Type B pancreatic cell (in vitro differentiated cells): ENCODE data around the gene AP5M1. TPM values are rescaled to one million over a fixed set of nuclear protein-coding genes. Genes with fewer than 3 reads are reported as not detected.
"Not testable (repeated sequence)": the region's sequence is repeated elsewhere in the genome, so short reads cannot be mapped to it uniquely, and the experiment has no call there.

Experiments used
- DNase-seq: peaks from one replicate; pipeline ENCODE4 v3.0.0; 2021; ENCODE audit warnings: mixed read lengths; ENCODE audit not compliant: unreplicated experiment; ENCODE audit errors: extremely low spot score
- H3K27ac Mint-ChIP-seq: 2 replicates; pipeline ENCODE4 v1.8.0; 2021; ENCODE audit warnings: mild to moderate bottlenecking, mixed read lengths
- H3K27me3 Mint-ChIP-seq: 2 replicates; pipeline ENCODE4 v1.8.0; 2021; ENCODE audit warnings: mixed read lengths
- H3K36me3 Mint-ChIP-seq: 2 replicates; pipeline ENCODE4 v1.8.0; 2021; ENCODE audit warnings: mixed read lengths
- H3K4me1 Mint-ChIP-seq: one replicate; pipeline ENCODE4 v1.8.0; 2021; ENCODE audit warnings: mixed read lengths; ENCODE audit not compliant: unreplicated experiment
- H3K4me3 Mint-ChIP-seq: 2 replicates; pipeline ENCODE4 v1.8.0; 2021; ENCODE audit warnings: mild to moderate bottlenecking, mixed read lengths
- H3K9me3 Mint-ChIP-seq: 2 replicates; pipeline ENCODE4 v1.8.0; 2021; ENCODE audit warnings: mixed read lengths
- CTCF ChIP-seq: fragments of 200-600 bp; sonication (generic); conservative IDR thresholded peaks from 2 replicates; pipeline ENCODE4 v1.5.0; 2021; ENCODE audit warnings: antibody characterized with exemption, mild to moderate bottlenecking
- total RNA-seq: library from RNA; stranded (reverse); gene quantifications from 2 replicates; pipeline ENCODE4 v1.2.1, GENCODE V29; 2021; ENCODE audit warnings: low replicate concordance

The AP5M1 gene
- total RNA-seq, 1 donor from 2014 or later, result 40.6 TPM

DNA sequence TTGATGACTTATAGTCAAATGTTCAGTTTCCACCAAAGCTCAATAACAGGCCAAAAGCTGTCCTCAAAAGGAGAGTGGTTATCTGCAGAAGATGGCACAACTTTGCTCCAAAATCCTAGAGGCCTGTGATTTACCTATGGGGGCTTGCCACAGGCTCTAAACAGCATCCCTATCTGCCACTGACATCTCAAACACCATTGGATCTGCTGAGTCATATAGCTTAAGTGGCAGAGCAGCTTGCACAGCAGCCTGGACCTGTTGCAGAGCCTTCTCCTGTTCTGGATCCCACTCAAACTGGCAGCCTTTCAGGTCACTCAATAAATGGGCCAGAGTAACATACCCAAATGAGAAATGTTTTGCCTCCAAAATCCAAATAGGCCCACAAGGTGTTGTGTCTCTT is 61.1 kb downstream of the AP5M1 start:
- Mint-ChIP-seq H3K27me3 (no peaks in the 10 kb centered on the region), H3K27ac (no peak overlapping the region), H3K4me1 (no peaks in the 10 kb centered on the region), H3K4me3 (no peak overlapping the region), H3K9me3 (peaks cover 2% of the 10 kb centered on the region), H3K36me3 (no peaks in the 10 kb centered on the region)
- DNase-seq, result no peak
- no peak for TF ChIP-seq CTCF

- DNase-seq, H3K27ac Mint-ChIP-seq, H3K9me3 Mint-ChIP-seq, H3K27me3 Mint-ChIP-seq, H3K36me3 Mint-ChIP-seq, H3K4me3 Mint-ChIP-seq, H3K4me1 Mint-ChIP-seq: not testable (repeated sequence)
These were observed 63.7 kb downstream of the AP5M1 start for GRCh38 chr14:57332475-57332874.

GRCh38 chr14:57333726-57334125 is 65.0 kb downstream of the AP5M1 start:
- not testable (repeated sequence) for H3K27ac Mint-ChIP-seq, H3K36me3 Mint-ChIP-seq, H3K4me1 Mint-ChIP-seq, DNase-seq, H3K4me3 Mint-ChIP-seq, H3K27me3 Mint-ChIP-seq, H3K9me3 Mint-ChIP-seq

DNA sequence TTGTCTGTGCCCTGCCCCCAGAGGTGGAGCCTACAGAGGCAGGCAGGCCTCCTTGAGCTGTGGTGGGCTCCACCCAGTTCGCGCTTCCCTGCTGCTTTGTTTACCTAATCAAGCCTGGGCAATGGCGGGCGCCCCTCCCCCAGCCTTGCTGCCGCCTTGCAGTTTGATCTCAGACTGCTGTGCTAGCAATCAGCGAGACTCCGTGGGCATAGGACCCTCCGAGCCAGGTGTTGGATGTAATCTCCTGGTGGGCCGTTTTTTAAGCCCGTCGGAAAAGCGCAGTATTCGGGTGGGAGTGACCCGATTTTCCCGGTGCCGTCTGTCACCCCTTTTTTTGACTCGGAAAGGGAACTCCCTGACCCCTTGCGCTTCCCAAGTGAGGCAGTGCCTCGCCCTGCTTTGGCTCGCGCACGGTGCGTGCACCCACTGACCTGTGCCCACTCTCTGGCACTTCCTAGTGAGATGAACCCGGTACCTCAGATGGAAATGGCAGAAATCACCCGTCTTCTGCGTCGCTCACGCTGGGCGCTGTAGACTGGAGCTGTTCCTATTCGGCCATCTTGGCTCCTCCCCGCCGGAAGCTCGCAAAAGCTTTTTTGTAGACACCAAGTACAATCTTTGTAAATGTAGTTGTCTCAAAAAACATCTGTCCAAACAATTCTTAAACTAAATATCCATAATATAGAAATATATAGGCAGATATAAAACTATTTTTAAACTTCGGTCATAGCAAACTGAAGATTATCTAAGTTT is 75.0 kb downstream of the AP5M1 start:
- not testable (repeated sequence) for H3K27me3 Mint-ChIP-seq, H3K4me1 Mint-ChIP-seq, H3K36me3 Mint-ChIP-seq, DNase-seq, H3K9me3 Mint-ChIP-seq, H3K27ac Mint-ChIP-seq
- H3K4me3 Mint-ChIP-seq, result peak overlapping the region; percentile 41

- Mint-ChIP-seq H3K9me3 (no peaks in the 10 kb centered on the region), H3K4me3 (no peak overlapping the region), H3K27ac (no peak overlapping the region), H3K36me3 (no peaks in the 10 kb centered on the region), H3K4me1 (no peaks in the 10 kb centered on the region), H3K27me3 (no peaks in the 10 kb centered on the region)
- TF ChIP-seq CTCF, result no peak
- no peak for DNase-seq
These were observed 76.3 kb downstream of the AP5M1 start for GRCh38 chr14:57345106-57345505.

DNA sequence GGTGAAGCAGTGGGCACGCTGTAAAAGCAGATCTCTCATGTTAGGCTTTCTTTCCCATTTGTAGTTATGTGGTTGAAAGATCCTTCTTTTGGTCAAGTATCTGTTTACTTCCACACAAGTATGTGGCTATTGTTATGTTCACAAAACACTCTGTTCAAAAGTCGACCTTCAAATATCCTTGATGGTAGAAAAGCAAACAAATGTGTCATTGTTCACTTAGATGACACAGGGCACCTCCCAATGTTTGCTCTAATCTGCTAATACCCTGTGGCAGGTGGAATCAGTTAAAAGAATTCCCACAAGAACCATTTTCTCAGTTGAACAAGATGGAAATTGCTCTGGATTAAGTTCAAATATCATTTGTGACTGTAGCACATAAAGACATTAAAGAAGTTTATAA is 78.0 kb downstream of the AP5M1 start:
- Mint-ChIP-seq H3K27me3 (no peaks in the 10 kb centered on the region), H3K4me1 (no peaks in the 10 kb centered on the region), H3K4me3 (no peak overlapping the region), H3K9me3 (no peaks in the 10 kb centered on the region), H3K27ac (no peak overlapping the region), H3K36me3 (no peaks in the 10 kb centered on the region)
- no peak for TF ChIP-seq CTCF
- no peak for DNase-seq

Other genes starting within 250 kb of the AP5M1 start
- 59.5 and 63.6 TPM in 2 replicates for gene EXOC5, start 66 bp upstream of the AP5M1 start, total RNA-seq
- gene NAA30, start 121.6 kb downstream of the AP5M1 start, total RNA-seq, result 18.6 and 18.9 TPM in 2 replicates
- gene CCDC198, start 224.9 kb downstream of the AP5M1 start, total RNA-seq, result 7.1 and 60.3 TPM in 2 replicates